Astrocyte of the spinal cord (primary cell): ENCODE measurements around the gene NEURL2.
A peak's percentile ranks its signal among the peaks of the same experiment; 100 is the strongest.

Experiments used
- DNase-seq: peaks from one replicate; pipeline ENCODE4 v3.0.0; 2011; ENCODE audit warnings: low read depth, low spot score
- H3K4me3 ChIP-seq: 2 replicates; pipeline ENCODE4 v1.5.1; 2011; ENCODE audit warnings: low read depth, mild to moderate bottlenecking, low read length, moderate library complexity
- in situ Hi-C: cut with HindIII; loops from 2 replicates; pipeline ENCODE4 v1.10.0; 2017; ENCODE audit warnings: low sequenced_read_pairs
- TF ChIP-seq, protein P1 (sequence below): IDR thresholded peaks from 2 replicates; pipeline ENCODE4 v1.5.1; 2012; ENCODE audit warnings: low read depth, mild to moderate bottlenecking, low read length, inconsistent platforms

NEURL2 gene, protein sequence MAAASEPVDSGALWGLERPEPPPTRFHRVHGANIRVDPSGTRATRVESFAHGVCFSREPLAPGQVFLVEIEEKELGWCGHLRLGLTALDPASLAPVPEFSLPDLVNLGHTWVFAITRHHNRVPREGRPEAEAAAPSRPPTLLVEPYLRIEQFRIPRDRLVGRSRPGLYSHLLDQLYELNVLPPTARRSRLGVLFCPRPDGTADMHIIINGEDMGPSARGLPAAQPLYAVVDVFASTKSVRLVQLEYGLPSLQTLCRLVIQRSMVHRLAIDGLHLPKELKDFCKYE

DNA sequence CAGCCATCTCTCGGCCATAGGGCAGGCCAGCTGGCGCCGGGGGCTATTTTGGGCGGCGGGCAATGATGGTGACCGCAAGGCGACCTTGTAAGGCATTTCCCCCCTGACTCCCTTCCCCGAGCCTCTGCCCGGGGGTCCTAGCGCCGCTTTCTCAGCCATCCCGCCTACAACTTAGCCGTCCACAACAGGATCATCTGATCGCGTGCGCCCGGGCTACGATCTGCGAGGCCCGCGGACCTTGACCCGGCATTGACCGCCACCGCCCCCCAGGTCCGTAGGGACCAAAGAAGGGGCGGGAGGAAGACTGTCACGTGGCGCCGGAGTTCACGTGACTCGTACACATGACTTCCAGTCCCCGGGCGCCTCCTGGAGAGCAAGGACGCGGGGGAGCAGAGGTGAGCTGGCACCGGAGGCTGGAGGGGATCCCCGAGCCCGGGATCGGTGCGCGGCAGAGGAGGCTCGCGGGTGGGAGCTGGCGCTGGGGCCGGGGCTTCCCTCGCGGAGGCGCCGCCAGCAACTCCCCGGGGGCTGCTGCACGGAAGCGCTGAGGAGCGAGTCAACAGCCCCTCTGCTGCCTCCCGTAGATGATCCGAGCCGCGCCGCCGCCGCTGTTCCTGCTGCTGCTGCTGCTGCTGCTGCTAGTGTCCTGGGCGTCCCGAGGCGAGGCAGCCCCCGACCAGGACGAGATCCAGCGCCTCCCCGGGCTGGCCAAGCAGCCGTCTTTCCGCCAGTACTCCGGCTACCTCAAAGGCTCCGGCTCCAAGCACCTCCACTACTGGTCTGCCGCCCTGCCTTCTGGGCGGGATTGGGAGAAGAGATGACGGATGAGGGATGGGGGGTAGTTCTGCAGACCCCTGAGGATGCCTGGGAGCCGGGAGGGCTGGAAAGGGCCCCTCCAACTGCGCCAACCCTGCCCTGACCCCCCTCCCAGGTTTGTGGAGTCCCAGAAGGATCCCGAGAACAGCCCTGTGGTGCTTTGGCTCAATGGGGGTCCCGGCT, at the start of gene NEURL2, which contains the start of gene CTSA:
NEURL2 (minus strand) TSS at position 224 of the 999 bp plus-strand sequence; CDS start at position 7, 217 bp downstream.
CTSA (plus strand) TSS at position 351 of the 999 bp plus-strand sequence; CDS start at position 585, 234 bp downstream.
- in situ Hi-C loops = no loop called here
- peak within 1 kb of the TSS; percentile 80 for H3K4me3 ChIP-seq
- DNase-seq = peak; percentile 90
- TF ChIP-seq, protein P1, sequence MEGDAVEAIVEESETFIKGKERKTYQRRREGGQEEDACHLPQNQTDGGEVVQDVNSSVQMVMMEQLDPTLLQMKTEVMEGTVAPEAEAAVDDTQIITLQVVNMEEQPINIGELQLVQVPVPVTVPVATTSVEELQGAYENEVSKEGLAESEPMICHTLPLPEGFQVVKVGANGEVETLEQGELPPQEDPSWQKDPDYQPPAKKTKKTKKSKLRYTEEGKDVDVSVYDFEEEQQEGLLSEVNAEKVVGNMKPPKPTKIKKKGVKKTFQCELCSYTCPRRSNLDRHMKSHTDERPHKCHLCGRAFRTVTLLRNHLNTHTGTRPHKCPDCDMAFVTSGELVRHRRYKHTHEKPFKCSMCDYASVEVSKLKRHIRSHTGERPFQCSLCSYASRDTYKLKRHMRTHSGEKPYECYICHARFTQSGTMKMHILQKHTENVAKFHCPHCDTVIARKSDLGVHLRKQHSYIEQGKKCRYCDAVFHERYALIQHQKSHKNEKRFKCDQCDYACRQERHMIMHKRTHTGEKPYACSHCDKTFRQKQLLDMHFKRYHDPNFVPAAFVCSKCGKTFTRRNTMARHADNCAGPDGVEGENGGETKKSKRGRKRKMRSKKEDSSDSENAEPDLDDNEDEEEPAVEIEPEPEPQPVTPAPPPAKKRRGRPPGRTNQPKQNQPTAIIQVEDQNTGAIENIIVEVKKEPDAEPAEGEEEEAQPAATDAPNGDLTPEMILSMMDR = no peak

DNA sequence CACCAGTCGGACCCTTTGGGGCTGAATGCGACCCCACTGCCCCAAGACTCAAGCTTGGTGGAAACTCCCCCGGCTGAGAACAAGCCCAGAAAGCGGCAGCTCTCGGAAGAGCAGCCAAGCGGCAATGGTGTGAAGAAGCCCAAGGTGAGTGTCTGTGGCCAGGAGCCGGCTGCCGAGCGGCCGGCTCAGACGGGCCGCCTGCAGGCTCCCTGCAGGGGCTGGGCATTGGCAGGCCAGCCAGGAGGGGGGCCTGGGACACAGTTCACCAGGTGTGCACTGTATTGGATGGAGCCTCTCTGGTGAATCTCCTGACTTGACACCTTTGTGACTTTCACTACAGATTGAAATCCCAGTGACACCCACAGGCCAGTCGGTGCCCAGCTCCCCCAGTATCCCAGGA, 49.5 kb upstream of the NEURL2 start:
- in situ Hi-C loops = no loop called here
- no peak overlapping the region for H3K4me3 ChIP-seq
- DNase-seq = no peak
- TF ChIP-seq, protein P1 = no peak

DNA sequence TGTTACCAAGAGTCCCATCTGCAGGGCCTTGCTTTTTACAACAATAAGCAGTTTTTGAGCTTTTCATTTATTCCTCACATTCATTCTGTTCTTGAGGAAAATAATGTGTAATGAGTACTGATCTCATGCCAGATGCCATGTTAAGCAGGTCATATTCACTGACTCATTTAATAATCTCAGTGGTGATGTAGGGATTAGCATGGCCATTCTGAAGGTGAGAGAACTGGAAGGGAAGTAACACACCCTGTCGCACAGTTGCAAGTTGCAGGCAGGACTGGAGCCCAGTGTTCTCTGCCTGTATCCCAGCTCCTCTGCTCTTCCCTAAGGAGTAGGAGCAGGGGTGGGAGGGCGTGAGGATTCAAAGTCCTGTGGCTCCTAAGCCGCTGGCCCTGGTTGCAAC, 49.0 kb upstream of the NEURL2 start:
- DNase-seq = no peak
- in situ Hi-C loops = no loop called here
- no peak overlapping the region for H3K4me3 ChIP-seq
- TF ChIP-seq, protein P1 = no peak

DNA sequence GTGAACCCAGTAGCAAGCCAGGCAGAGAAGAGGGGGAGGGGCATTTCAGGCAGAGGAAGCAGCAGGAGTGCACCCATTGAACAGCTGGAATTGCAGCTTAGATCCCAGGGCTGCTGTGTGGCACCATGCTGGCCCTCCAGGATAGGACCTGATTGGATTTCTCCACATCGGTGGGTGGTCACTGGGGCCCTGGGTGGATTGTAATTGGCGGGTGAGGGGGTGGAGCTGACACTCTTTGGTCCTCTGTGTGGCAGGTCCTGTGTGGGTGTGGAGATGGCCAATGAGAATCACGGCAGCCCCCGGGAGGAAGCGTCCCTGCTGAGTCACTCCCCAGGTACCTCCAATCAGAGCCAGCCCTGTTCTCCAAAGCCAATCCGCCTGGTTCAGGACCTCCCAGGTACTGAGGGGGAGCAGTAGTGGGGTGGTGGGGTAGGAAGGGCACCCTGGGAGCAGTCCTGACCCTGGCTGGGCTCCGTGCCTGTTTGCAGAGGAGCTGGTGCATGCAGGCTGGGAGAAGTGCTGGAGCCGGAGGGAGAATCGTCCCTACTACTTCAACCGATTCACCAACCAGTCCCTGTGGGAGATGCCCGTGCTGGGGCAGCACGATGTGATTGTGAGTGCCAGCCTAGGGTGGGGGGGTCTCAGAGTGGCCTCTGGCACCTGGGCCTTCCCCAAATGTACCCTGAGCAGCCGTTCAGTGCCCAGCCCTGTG, 47.9 kb upstream of the NEURL2 start:
- no peak overlapping the region for H3K4me3 ChIP-seq
- in situ Hi-C loops = no loop called here
- TF ChIP-seq, protein P1 = no peak
- no peak for DNase-seq

DNA sequence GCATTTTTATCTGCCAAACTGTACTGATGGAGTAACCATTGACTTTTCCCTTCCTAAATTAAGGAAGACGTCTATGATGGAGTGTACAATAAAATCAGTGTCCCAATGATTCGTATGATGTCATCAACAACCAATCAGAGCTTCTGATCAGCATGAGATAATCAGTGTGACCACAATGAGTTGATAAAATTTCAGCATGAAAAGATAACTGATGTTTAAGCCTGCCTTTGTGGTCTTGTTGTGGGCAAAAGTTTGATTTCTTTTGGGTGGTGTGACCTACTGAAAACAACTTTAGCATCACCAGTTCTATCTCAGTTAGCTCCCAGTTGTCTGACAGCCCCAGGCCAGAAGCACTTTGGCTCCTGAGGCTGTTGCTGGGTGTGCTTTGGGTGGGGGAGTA, 46.8 kb upstream of the NEURL2 start:
- DNase-seq = no peak
- in situ Hi-C loops = no loop called here
- TF ChIP-seq, protein P1 = no peak
- H3K4me3 ChIP-seq = no peak overlapping the region
